SK-N-SH treated with all-trans-retinoic acid at 6 μM for 48 hours (cell line): Measurements from ENCODE around the gene TAF6.

Experiments used
- ATAC-seq: fragments of 200-7000 bp; cut with Tn5 transposase; 3 replicates; pipeline ENCODE4 v1.9.1; 2020; ENCODE audit warnings: mild to moderate bottlenecking, moderate library complexity
- ARNTL ChIP-seq: fragments of 450-650 bp; formaldehyde crosslinking; IDR thresholded peaks from 2 replicates; pipeline ENCODE4 v1.5.0; 2020; ENCODE audit warnings: low read depth, mild to moderate bottlenecking, moderate library complexity, borderline replicate concordance
- BACH2 ChIP-seq: fragments of 250-450 bp; sonication (Bioruptor Pico); IDR thresholded peaks from 2 replicates; pipeline ENCODE4 v1.9.0; 2021; ENCODE audit warnings: mild to moderate bottlenecking, borderline replicate concordance
- CREB5 ChIP-seq: fragments of 250-450 bp; sonication (Bioruptor Pico); IDR thresholded peaks from 2 replicates; pipeline ENCODE4 v1.5.1; 2020; ENCODE audit warnings: low read depth, mild to moderate bottlenecking, moderate library complexity
- CSDC2 ChIP-seq: fragments of 250-450 bp; sonication (Bioruptor Pico); IDR thresholded peaks from 2 replicates; pipeline ENCODE4 v1.5.0; 2020; ENCODE audit warnings: mild to moderate bottlenecking, moderate library complexity
- ESRRG ChIP-seq: fragments of 250-450 bp; sonication (Bioruptor Pico); IDR thresholded peaks from 2 replicates; pipeline ENCODE4 v1.6.1; 2021; ENCODE audit warnings: mild to moderate bottlenecking
- GLIS3 ChIP-seq: fragments of 250-450 bp; sonication (Bioruptor Pico); IDR thresholded peaks from 2 replicates; pipeline ENCODE4 v1.5.0; 2020; ENCODE audit warnings: mild to moderate bottlenecking, moderate library complexity
- ISL1 ChIP-seq: fragments of 250-450 bp; sonication (Bioruptor Pico); IDR thresholded peaks from 2 replicates; pipeline ENCODE4 v2.1.2; 2022; ENCODE audit warnings: mild to moderate bottlenecking, moderate library complexity
- OSR1 ChIP-seq: fragments of 250-450 bp; sonication (Bioruptor Pico); IDR thresholded peaks from 2 replicates; pipeline ENCODE4 v1.8.0; 2022; ENCODE audit warnings: moderate library complexity, mild to moderate bottlenecking, inconsistent platforms
- PPARA ChIP-seq: fragments of 250-450 bp; sonication (Bioruptor Pico); IDR thresholded peaks from 2 replicates; pipeline ENCODE4 v1.5.0; 2020; ENCODE audit warnings: mild to moderate bottlenecking, borderline replicate concordance
- RARB ChIP-seq: fragments of 250-450 bp; sonication (Bioruptor Pico); IDR thresholded peaks from 2 replicates; pipeline ENCODE4 v1.8.0; 2021; ENCODE audit warnings: mild to moderate bottlenecking, moderate library complexity
- SNAI2 ChIP-seq: fragments of 250-450 bp; sonication (Bioruptor Pico); IDR thresholded peaks from 2 replicates; pipeline ENCODE4 v1.5.0; 2020; ENCODE audit warnings: mild to moderate bottlenecking, moderate library complexity
- TCF4 ChIP-seq: fragments of 250-450 bp; sonication (Bioruptor Pico); IDR thresholded peaks from 2 replicates; pipeline ENCODE4 v1.8.0; 2021; ENCODE audit warnings: mild to moderate bottlenecking, moderate library complexity, borderline replicate concordance
- TOX ChIP-seq: fragments of 250-450 bp; sonication (Bioruptor Pico); IDR thresholded peaks from 2 replicates; pipeline ENCODE4 v1.8.0; 2021; ENCODE audit warnings: mild to moderate bottlenecking, moderate library complexity, borderline replicate concordance
- TSHZ2 ChIP-seq: fragments of 250-450 bp; sonication (Bioruptor Pico); IDR thresholded peaks from 2 replicates; pipeline ENCODE4 v1.5.0; 2020; ENCODE audit warnings: mild to moderate bottlenecking, moderate library complexity
- ZC3H10 ChIP-seq: fragments of 250-450 bp; sonication (Bioruptor Pico); IDR thresholded peaks from 2 replicates; pipeline ENCODE4 v1.5.1; 2021; ENCODE audit warnings: mild to moderate bottlenecking, moderate library complexity
- ZFP3 ChIP-seq: fragments of 250-450 bp; sonication (Bioruptor Pico); IDR thresholded peaks from 2 replicates; pipeline ENCODE4 v1.5.0; 2020; ENCODE audit warnings: mild to moderate bottlenecking, moderate library complexity
- ZFP30 ChIP-seq: fragments of 450-650 bp; formaldehyde crosslinking; IDR thresholded peaks from 2 replicates; pipeline ENCODE4 v1.5.0; 2022; ENCODE audit warnings: mild to moderate bottlenecking, moderate library complexity
- ZNF565 ChIP-seq: fragments of 450-650 bp; formaldehyde crosslinking; conservative IDR thresholded peaks from 2 replicates; pipeline ENCODE4 v1.5.0; 2020; ENCODE audit warnings: low read depth, mild to moderate bottlenecking, moderate library complexity
- ZNF70 ChIP-seq: fragments of 450-650 bp; formaldehyde crosslinking; IDR thresholded peaks from 2 replicates; pipeline ENCODE4 v1.5.0; 2020; ENCODE audit warnings: mild to moderate bottlenecking, moderate library complexity
- ZNF8 ChIP-seq: fragments of 450-650 bp; formaldehyde crosslinking; IDR thresholded peaks from 2 replicates; pipeline ENCODE4 v1.5.0; 2020; ENCODE audit warnings: mild to moderate bottlenecking, moderate library complexity
- TF ChIP-seq, protein P1 (sequence below): fragments of 250-450 bp; sonication (Bioruptor Pico); IDR thresholded peaks from 2 replicates; pipeline ENCODE4 v1.8.0; 2021; ENCODE audit warnings: low read depth, mild to moderate bottlenecking, moderate library complexity, borderline replicate concordance
- TF ChIP-seq, protein P2 (sequence below): fragments of 250-450 bp; sonication (Bioruptor Pico); IDR thresholded peaks from 2 replicates; pipeline ENCODE4 v1.8.0; 2020; ENCODE audit warnings: mild to moderate bottlenecking, moderate library complexity, borderline replicate concordance

Gene TAF6

DNA sequence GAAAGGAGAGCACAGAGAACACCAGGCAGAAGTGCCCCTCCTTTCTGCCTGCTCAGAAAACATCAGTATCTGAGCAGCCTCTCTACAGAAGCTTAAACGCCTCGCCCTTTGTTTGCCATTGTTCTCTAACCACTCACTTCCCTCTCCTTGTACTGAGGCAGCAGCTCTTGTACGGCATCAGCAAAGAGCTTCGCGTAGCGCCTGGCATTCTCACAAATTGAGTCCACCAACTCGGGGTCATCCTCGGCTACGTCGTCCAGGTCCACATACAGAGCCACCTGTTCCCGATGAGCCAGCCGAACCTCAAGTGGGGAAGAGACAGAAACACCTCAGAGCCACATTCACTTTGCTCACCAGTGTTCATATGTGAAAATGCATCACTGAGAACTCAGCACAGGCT is 19.7 kb downstream of the TAF6 start:
- no peak for ATAC-seq

DNA sequence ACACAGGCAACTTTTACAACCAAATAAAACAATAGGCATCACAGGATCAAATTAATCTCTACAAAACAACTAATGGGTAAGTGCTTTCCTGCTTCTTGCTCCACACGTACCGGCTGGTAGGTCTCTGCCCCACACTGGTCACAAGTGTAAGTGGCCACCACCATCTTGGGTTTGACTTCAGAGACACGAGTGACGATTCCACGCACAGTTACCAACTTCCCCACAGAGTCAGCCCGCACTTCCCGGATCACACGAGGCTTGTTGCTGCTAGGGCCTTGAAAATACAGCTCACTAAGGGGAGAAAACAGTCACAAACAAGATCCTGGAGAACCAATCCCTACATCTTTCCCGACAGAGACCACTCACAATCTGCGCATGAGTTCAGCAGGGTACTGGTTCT is 20.2 kb downstream of the TAF6 start:
- no peak for TF ChIP-seq ZNF70 (CRISPR knock-in tag)
- TF ChIP-seq TSHZ2: no peak
- no peak for TF ChIP-seq TCF4 (CRISPR knock-in tag)
- no peak for TF ChIP-seq BACH2 (CRISPR knock-in tag)
- no peak for TF ChIP-seq TOX
- no peak for TF ChIP-seq ISL1
- TF ChIP-seq GLIS3 (CRISPR knock-in tag): no peak
- TF ChIP-seq CREB5 (CRISPR knock-in tag): no peak
- no peak for TF ChIP-seq ESRRG (CRISPR knock-in tag)
- no peak for TF ChIP-seq OSR1 (CRISPR knock-in tag)
- TF ChIP-seq ZFP3 (CRISPR knock-in tag): no peak
- TF ChIP-seq ZNF8: no peak
- no peak for TF ChIP-seq ZNF565
- no peak for TF ChIP-seq PPARA (CRISPR knock-in tag)
- no peak for TF ChIP-seq ZC3H10 (CRISPR knock-in tag)
- TF ChIP-seq SNAI2 (CRISPR knock-in tag): no peak
- TF ChIP-seq CSDC2: no peak
- no peak for TF ChIP-seq ARNTL (CRISPR knock-in tag)
- TF ChIP-seq, protein P1, sequence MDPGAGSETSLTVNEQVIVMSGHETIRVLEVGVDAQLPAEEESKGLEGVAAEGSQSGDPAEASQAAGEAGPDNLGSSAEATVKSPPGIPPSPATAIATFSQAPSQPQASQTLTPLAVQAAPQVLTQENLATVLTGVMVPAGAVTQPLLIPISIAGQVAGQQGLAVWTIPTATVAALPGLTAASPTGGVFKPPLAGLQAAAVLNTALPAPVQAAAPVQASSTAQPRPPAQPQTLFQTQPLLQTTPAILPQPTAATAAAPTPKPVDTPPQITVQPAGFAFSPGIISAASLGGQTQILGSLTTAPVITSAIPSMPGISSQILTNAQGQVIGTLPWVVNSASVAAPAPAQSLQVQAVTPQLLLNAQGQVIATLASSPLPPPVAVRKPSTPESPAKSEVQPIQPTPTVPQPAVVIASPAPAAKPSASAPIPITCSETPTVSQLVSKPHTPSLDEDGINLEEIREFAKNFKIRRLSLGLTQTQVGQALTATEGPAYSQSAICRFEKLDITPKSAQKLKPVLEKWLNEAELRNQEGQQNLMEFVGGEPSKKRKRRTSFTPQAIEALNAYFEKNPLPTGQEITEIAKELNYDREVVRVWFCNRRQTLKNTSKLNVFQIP (CRISPR knock-in tag): no peak
- no peak for ATAC-seq

More for the DNA sequence above, 19.7 kb downstream of the TAF6 start:
- TF ChIP-seq BACH2 (CRISPR knock-in tag) (no peak), SNAI2 (CRISPR knock-in tag) (no peak), GLIS3 (CRISPR knock-in tag) (no peak), ZFP3 (CRISPR knock-in tag) (no peak), PPARA (CRISPR knock-in tag) (no peak)
- TF ChIP-seq, protein P2, sequence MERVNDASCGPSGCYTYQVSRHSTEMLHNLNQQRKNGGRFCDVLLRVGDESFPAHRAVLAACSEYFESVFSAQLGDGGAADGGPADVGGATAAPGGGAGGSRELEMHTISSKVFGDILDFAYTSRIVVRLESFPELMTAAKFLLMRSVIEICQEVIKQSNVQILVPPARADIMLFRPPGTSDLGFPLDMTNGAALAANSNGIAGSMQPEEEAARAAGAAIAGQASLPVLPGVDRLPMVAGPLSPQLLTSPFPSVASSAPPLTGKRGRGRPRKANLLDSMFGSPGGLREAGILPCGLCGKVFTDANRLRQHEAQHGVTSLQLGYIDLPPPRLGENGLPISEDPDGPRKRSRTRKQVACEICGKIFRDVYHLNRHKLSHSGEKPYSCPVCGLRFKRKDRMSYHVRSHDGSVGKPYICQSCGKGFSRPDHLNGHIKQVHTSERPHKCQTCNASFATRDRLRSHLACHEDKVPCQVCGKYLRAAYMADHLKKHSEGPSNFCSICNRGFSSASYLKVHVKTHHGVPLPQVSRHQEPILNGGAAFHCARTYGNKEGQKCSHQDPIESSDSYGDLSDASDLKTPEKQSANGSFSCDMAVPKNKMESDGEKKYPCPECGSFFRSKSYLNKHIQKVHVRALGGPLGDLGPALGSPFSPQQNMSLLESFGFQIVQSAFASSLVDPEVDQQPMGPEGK (CRISPR knock-in tag): no peak
- TF ChIP-seq, protein P1 (CRISPR knock-in tag): no peak

DNA sequence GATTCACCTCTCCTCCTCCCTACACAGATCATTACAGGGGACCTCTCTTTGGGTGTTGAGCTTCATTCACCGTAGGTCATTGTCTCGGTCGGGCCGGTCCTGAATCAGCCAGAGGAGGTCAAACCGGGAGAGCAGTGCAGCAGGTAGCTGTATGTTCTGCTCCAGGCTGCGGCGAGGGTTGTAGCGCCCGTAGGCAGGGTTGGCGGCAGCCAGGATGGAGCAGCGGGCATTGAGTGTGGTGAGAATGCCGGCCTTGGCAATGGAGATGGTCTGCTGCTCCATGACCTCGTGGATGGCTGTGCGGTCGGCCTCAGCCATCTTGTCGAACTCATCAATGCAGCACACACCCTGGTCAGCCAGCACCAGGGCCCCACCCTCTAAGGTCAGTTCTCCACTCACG is 23.5 kb downstream of the TAF6 start:
- ATAC-seq: no peak
- TF ChIP-seq OSR1 (CRISPR knock-in tag) (no peak), ZFP30 (no peak), CSDC2 (no peak), CREB5 (CRISPR knock-in tag) (no peak), TCF4 (CRISPR knock-in tag) (no peak), TOX (no peak), ZNF70 (CRISPR knock-in tag) (no peak), ZNF565 (no peak), BACH2 (CRISPR knock-in tag) (no peak), RARB (no peak), ARNTL (CRISPR knock-in tag) (no peak), ZC3H10 (CRISPR knock-in tag) (no peak), PPARA (CRISPR knock-in tag) (no peak), ZFP3 (CRISPR knock-in tag) (no peak), GLIS3 (CRISPR knock-in tag) (no peak), ESRRG (CRISPR knock-in tag) (no peak)
- TF ChIP-seq, protein P1 (CRISPR knock-in tag): no peak
